Thyroid gland (tissue), 4 donors: ENCODE results near the gene AMMECR1. TPM values are rescaled to one million over a fixed set of nuclear protein-coding genes. Genes with fewer than 3 reads are reported as not detected.

Experiments
- DNase-seq, 2 donors: peaks; one replicate each; pipeline ENCODE4 v3.0.0-alpha.2; 2019
- H3K27ac ChIP-seq, 3 donors: fragments of 200-600 bp; sonication (generic); 1 replicate in 2 of 3; 2 replicates in 1 of 3; pipeline ENCODE4 v1.5.1; 2016 to 2019; ENCODE audit warnings: mild to moderate bottlenecking in 1 of 3, moderate library complexity in 1 of 3
- H3K27me3 ChIP-seq: fragments of 200-600 bp; sonication (generic); one replicate; pipeline ENCODE4 v1.5.1; 2019
- H3K36me3 ChIP-seq, 2 donors: fragments of 200-600 bp; sonication (generic); one replicate each; pipeline ENCODE4 v1.5.1; 2016 to 2019
- H3K4me1 ChIP-seq, 2 donors: fragments of 200-600 bp; sonication (generic); one replicate each; pipeline ENCODE4 v1.5.1; 2017 to 2019
- H3K4me3 ChIP-seq, 3 donors: fragments of 200-600 bp; sonication (generic); replicated peaks in 1 of 3; 1 replicate in 2 of 3; 2 replicates in 1 of 3; pipeline ENCODE4 v1.5.1; 2016; ENCODE audit warnings: mild to moderate bottlenecking in 1 of 3
- H3K9me3 ChIP-seq: fragments of 200-600 bp; sonication (generic); one replicate; pipeline ENCODE4 v1.5.1; 2017
- POLR2A ChIP-seq, 2 donors: fragments of 450-650 bp; IDR thresholded peaks; one replicate each; pipeline ENCODE4 v1.6.1; 2017; ENCODE audit warnings: antibody characterized with exemption in 2 of 2, mild to moderate bottlenecking in 2 of 2, moderate library complexity in 1 of 2
- WGBS, 2 donors: methylation state at CpG; one replicate each; pipeline ENCODE4 v1.1.5; 2017; 5-methylcytosine and 5-hydroxymethylcytosine counted together
- intact Hi-C: fragments of 100-400 bp; cut with DNase I; formaldehyde crosslinking; loops from one replicate; pipeline ENCODE4 v1.15.1; 2023
- total RNA-seq, 4 donors: library from RNA; depleted of rRNA; stranded (reverse); fragments of >200 nt; gene quantifications; one replicate each; pipeline ENCODE4 v1.2.3, GENCODE V29; 2016
- TF ChIP-seq, protein P1 (sequence below), 6 experiments: fragments of 200-600 bp in 3 of 6; fragments of 450-650 bp in 3 of 6; sonication (generic) in 3 of 6; IDR thresholded peaks; one replicate each; pipeline ENCODE4 v1.5.1; 2016 to 2019; ENCODE audit warnings: antibody characterized with exemption in 6 of 6, mild to moderate bottlenecking in 2 of 6, inconsistent platforms in 1 of 6, moderate library complexity in 1 of 6

The AMMECR1 gene
- total RNA-seq, 4 donors from 2014 or later, result 6.2 to 38.0 (median 11.0) TPM

GRCh38 chrX:110311437-110312230 is 6.3 kb downstream of the AMMECR1 start:
- H3K27me3 ChIP-seq, result no peaks in the 10 kb centered on the region
- H3K27ac ChIP-seq, result no peak overlapping the region
- no peak overlapping the region for H3K4me3 ChIP-seq
- no peaks in the 10 kb centered on the region for H3K9me3 ChIP-seq
- intact Hi-C loops, result no loop called here
- no peaks in the 10 kb centered on the region for H3K4me1 ChIP-seq
- 78 to 96% methylated on average over 1 of the region's 1 CpG for WGBS, 2 donors
- DNase-seq, result no peak
- no peaks in the 10 kb centered on the region for H3K36me3 ChIP-seq
- TF ChIP-seq, protein P1, sequence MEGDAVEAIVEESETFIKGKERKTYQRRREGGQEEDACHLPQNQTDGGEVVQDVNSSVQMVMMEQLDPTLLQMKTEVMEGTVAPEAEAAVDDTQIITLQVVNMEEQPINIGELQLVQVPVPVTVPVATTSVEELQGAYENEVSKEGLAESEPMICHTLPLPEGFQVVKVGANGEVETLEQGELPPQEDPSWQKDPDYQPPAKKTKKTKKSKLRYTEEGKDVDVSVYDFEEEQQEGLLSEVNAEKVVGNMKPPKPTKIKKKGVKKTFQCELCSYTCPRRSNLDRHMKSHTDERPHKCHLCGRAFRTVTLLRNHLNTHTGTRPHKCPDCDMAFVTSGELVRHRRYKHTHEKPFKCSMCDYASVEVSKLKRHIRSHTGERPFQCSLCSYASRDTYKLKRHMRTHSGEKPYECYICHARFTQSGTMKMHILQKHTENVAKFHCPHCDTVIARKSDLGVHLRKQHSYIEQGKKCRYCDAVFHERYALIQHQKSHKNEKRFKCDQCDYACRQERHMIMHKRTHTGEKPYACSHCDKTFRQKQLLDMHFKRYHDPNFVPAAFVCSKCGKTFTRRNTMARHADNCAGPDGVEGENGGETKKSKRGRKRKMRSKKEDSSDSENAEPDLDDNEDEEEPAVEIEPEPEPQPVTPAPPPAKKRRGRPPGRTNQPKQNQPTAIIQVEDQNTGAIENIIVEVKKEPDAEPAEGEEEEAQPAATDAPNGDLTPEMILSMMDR (IDR thresholded peaks at IDR 0.05), result no peak
- TF ChIP-seq POLR2A (IDR thresholded peaks at IDR 0.05), result no peak

GRCh38 chrX:110310896-110311295 is 7.0 kb downstream of the AMMECR1 start:
- DNase-seq, result no peak
- TF ChIP-seq, protein P1 (IDR thresholded peaks at IDR 0.05), result no peak
- no peak for TF ChIP-seq POLR2A (IDR thresholded peaks at IDR 0.05)
- intact Hi-C loops, result no loop called here
- WGBS, 2 donors, result 43 to 57% methylated on average over 1 of the region's 1 CpG
- Histone ChIP-seq H3K27ac (no peak overlapping the region), H3K9me3 (no peaks in the 10 kb centered on the region), H3K36me3 (no peaks in the 10 kb centered on the region), H3K4me3 (no peak overlapping the region), H3K27me3 (no peaks in the 10 kb centered on the region), H3K4me1 (no peaks in the 10 kb centered on the region)

DNA sequence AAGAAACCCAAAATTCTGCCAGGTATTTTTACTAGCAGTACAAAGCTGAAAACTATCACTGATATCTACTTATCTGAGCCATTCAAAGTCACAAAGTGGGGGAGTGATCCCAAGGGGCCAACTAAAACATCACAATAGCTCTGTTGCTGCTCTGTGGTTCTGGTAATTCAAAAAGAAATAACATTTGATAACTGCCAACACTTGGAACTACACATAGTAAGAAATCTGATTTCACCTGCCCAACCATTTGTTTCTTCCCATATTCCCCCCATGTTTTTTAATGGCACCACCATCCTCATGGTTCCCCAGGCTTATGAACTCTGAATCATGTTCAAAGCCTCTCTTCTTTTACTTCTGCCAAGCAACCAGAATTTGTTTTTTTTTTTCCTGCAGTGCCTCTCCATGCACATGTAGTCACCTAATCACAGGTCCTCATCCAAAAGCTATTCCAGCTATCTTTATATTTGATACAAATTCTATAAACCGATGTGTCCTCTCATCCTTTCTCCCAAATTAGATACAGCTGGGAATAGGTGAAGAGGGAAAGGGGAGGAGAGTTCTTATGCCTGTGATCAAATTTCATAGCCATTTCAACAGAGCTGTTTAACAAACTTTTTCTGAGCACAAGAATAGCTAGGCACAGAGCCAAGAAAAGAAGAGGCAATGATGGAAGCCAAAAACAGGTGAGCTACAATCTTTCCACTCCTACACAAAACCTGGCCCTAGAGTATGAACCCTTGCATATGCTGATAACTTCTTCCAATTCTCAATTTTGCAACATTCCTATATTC is 7.7 kb downstream of the AMMECR1 start:
- Histone ChIP-seq H3K27me3 (no peaks in the 10 kb centered on the region), H3K9me3 (no peaks in the 10 kb centered on the region), H3K4me1 (no peaks in the 10 kb centered on the region), H3K4me3 (no peak overlapping the region), H3K36me3 (no peaks in the 10 kb centered on the region), H3K27ac (no peak overlapping the region)
- DNase-seq, result peak in 1 of 2 donors; percentile 1
- intact Hi-C loops, result no loop called here
- 32% methylated on average over 1 of the region's 1 CpG for WGBS, 2 donors
- TF ChIP-seq, protein P1 (IDR thresholded peaks at IDR 0.05), result no peak
- no peak for TF ChIP-seq POLR2A (IDR thresholded peaks at IDR 0.05)

DNA sequence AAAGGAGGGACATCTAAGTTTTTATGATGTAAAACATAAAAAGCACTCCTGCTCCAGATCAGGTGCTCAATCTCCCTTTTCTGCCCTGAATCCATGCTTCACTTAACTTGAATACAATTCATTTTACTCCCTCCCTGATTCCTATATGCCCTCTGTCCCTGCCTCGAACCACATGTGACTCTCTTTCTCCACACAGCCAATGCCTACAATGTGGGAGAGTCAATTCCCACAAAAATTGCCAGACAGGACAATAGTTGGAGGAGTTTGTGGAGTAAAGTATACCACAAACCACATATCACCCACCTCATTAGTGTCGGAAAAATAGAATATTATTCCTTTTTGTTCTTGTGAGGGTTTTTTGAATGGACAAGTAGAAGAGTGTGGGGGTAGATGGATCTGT is 9.7 kb downstream of the AMMECR1 start:
- 98 to 100% methylated on average over 2 of the region's 2 CpGs for WGBS, 2 donors
- DNase-seq, result no peak
- TF ChIP-seq, protein P1 (IDR thresholded peaks at IDR 0.05), result no peak
- no peak for TF ChIP-seq POLR2A (IDR thresholded peaks at IDR 0.05)
- no peaks in the 10 kb centered on the region for H3K9me3 ChIP-seq
- no peak overlapping the region for H3K4me3 ChIP-seq
- no peaks in the 10 kb centered on the region for H3K36me3 ChIP-seq
- no peaks in the 10 kb centered on the region for H3K27me3 ChIP-seq
- intact Hi-C loops, result no loop called here
- H3K27ac ChIP-seq, result no peak overlapping the region
- H3K4me1 ChIP-seq, result no peaks in the 10 kb centered on the region

DNA sequence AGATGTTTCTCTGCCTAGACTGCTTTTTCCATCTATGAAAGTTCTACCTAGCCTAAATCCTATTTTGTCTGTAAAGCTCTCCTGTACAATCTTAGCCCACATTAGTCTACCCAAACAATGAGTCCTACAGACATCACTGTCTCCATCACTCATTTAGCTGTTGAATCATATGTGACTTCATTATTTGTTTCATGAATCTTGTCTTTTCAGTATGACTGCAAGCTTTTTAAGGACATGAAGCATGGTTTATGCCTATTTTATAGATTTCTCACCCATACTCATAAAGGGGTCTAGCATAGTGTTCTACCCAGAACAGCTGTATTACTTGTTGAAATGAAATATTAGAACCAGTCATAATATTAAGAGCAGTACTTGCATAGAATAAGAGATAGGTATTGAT is 13.0 kb downstream of the AMMECR1 start:
- no peaks in the 10 kb centered on the region for H3K36me3 ChIP-seq
- no peaks in the 10 kb centered on the region for H3K9me3 ChIP-seq
- no peaks in the 10 kb centered on the region for H3K27me3 ChIP-seq
- no peaks in the 10 kb centered on the region for H3K4me1 ChIP-seq
- H3K4me3 ChIP-seq, result no peak overlapping the region
- no peak for DNase-seq
- intact Hi-C loops, result no loop called here
- TF ChIP-seq, protein P1 (IDR thresholded peaks at IDR 0.05), result no peak
- no peak for TF ChIP-seq POLR2A (IDR thresholded peaks at IDR 0.05)
- no peak overlapping the region for H3K27ac ChIP-seq
